Kidney tubule cell (primary cell): Measurements from ENCODE around the gene SLC10A7.

Experiments
- DNase-seq: peaks from one replicate; pipeline ENCODE4 v3.0.0-alpha.2; 2018; ENCODE audit warnings: low spot score

SLC10A7 gene

GRCh38 chr4:146494143-146494542 is 27.6 kb downstream of the SLC10A7 start:
- no peak for DNase-seq

DNA sequence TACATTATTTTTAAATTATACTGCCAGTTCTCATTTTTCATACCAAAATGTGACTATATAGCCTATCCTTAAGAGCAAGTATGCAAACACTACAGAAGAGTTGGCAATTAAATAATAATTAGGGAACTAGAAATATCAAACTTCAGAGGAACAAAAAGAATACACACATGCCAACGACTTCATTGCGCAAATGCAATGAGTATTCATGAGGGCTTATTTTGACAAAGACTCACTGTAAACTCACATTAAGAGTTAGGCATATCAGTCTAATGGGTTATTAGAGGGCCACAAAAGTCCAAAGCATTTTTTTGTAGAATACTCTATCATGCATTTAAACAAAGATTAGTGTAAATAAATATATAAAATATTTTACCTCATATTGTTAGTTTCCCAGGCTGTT is 31.6 kb downstream of the SLC10A7 start:
- no peak for DNase-seq

GRCh38 chr4:146488495-146489174 is 33.1 kb downstream of the SLC10A7 start:
- peak; percentile 20 for DNase-seq

DNA sequence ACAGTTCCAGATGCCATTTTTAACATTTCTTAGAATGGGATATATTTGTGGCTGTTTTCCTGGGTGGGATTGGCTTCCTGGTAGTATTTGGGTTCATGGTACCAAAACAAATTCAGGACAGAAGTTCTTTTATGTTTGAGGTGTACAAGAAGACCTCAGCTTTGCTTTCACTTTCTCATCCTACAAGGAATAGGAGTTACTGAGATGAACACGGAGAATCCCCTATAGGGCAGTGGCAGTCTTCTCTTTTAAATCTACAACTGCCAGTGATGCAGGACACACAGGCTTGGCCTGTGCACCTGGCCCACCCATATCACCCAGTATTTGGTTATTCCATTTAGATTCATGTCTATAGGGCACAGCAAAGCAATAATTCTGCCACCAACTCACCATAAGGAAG is 35.2 kb downstream of the SLC10A7 start:
- no peak for DNase-seq

DNA sequence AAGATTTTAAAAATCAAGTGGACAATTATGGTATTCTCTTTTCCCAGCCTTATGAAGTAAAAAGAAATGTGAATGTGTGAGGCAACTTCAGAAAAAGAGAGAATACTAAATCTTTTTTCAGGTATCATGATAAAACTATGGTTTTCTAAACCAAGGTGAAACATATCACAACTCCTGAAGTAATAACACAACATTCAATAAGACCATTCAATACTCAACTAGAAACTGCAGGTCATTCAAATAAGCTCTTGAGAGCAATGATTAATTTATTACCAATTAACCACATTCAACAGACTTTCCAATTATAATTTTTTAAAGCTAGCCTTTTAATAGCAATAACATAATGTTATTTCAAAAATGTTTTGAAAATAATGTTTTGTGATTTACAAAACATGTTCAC is 35.8 kb downstream of the SLC10A7 start:
- no peak for DNase-seq

GRCh38 chr4:146482788-146483187 is 39.0 kb downstream of the SLC10A7 start:
- DNase-seq: no peak

DNA sequence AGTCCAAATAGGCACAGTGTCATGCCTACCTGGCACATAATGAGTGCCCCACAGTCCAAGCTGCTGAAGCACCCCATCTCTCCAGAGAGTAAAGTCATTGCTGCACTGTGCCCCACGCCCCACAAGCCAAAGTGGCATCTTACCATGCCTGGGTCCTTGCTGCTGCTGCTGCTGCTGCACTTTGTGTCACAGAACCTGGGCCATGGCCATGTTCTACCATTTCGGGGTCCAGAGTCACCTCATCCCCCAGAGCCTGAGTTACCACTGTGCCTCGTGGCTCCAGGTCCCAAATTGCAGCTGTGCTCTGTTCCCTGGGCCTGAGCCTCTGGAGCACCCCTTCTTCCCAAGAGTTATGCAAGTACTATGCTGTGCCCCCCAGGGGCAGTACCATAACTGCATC is 40.5 kb downstream of the SLC10A7 start:
- no peak for DNase-seq

DNA sequence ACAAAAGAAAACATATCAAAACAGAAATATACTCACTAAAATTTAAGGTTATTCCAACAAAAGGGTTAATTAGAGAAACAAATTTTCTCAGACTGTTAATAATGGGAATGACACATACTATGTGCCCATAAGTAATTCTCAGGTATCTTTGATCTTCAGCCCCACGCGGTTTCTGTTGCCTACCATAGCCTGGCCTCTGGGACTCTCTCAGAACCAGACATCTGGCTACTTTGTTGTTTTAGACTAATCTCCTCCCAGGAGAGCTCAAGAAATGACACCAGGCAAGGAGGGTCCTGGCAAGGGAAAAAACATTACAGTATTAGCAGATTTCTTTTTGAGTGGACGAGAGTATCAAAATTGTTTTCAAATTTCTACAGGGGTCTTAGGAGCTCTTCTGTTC is 43.7 kb downstream of the SLC10A7 start:
- no peak for DNase-seq

GRCh38 chr4:146477054-146477453 is 44.7 kb downstream of the SLC10A7 start:
- no peak for DNase-seq

- no peak for DNase-seq
These were observed 49.3 kb downstream of the SLC10A7 start for GRCh38 chr4:146472404-146472803.

DNA sequence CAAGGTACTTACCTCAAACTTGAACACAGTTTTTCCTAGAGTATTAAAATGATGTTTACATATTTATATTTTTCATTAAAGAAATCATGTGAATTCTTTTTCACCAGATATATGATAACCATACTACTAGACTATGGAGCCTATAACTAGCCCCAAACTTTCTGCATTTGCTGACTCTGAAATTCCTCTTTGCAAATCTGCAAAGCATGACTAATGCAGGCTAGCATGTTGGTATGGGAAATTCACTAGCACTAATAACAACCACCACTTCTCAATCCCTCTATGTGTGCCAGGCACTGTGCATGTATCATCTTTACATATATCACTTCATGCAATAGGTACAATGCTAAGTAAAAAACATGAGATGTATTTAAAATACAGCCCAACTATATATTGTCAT is 51.1 kb downstream of the SLC10A7 start:
- DNase-seq: no peak

GRCh38 chr4:146469022-146469421 is 52.7 kb downstream of the SLC10A7 start:
- DNase-seq: peak; percentile 2

DNA sequence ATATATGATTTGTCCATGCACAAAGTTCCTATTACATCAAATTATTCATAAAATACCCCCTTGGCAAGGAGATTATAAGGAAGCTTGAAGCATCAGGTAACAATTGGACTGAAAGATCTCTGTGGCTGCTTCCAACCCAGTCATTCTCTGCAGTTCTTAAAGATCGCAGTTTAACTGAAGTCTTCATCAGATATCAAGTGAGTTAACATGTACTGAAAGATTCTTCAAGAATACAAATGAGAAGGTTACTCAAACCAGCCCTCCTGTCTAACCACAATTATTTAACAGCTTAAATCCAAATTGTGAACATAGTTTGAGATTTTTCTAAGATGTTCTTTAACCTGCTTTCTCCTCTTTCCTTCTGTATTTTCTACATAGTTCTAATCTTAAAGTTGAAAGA is 56.1 kb downstream of the SLC10A7 start:
- DNase-seq: no peak

DNA sequence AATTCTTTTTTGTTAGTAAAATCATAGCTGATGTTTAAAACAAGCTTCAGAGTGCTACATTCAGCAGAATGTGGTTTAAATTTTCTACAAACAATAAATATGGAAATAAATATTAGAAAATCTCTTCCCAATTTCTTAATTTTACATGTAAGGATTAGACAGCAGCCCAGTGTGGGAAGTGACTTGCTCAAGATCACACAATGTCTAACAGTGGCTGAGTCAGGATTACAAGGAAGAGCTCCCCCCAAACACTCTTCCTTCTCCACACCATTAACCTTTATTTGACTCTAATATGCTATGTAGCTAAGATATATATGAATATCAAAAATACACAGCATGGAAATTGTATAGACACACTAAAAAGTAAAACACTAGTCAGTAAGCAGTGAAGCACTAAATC is 59.5 kb downstream of the SLC10A7 start:
- no peak for DNase-seq

DNA sequence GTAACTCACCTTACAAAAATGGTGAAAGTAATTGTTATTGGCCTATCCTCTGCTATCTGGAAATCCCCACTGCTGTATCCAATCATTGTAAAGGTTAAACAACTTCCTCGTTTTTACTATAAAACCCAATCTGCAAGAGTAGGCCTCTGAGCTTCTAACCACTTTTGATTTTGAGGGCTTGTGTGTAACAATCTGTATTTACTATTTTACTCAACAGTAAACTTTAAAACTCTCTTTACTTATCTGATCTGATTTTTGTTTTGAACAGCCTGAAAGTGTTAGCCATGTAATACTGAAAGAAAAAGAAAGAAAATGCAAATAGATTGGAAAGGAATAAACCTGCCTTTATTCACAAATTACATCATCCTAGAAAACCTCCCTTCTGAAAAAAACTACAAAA is 63.1 kb downstream of the SLC10A7 start:
- no peak for DNase-seq

- no peak for DNase-seq
These were observed 65.1 kb downstream of the SLC10A7 start for GRCh38 chr4:146456681-146457080.

DNA sequence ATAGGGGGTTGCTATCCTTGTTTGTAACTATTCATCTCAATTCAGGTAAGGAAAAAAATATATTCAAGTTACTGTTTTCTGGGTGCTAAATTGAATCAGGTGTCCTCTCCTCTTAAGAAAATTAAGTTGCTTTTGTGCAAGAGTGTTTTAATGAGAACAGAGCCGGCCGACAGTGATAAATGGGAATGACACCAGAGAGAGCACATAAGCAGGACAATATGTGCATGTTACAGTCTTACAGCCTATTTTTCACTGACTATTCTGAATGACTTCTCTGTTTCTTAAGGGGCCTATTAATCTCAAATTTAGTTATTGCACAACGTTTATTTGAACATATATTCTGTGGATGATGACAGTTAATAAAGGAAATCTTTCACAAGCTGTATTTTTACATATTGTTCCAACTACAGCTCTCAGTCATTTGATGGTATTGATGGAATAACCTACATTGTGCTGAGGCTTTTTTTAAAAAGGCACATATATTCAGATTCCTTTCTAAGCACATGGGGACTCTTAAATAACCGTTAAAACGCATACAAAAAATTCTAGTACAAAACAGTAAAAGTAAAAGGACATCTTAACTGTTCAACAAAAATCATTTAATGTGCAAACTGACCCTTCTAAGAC is 68.4 kb downstream of the SLC10A7 start:
- no peak for DNase-seq

- DNase-seq: no peak
These were observed 71.2 kb downstream of the SLC10A7 start for GRCh38 chr4:146450524-146450923.

GRCh38 chr4:146446555-146446954 is 75.2 kb downstream of the SLC10A7 start:
- DNase-seq: no peak

GRCh38 chr4:146445198-146446150 is 76.3 kb downstream of the SLC10A7 start:
- no peak for DNase-seq

- no peak for DNase-seq
These were observed 78.2 kb downstream of the SLC10A7 start for GRCh38 chr4:146443525-146443924.

- peak; percentile 41 for DNase-seq
These were observed 78.9 kb downstream of the SLC10A7 start for GRCh38 chr4:146442801-146443200.

DNA sequence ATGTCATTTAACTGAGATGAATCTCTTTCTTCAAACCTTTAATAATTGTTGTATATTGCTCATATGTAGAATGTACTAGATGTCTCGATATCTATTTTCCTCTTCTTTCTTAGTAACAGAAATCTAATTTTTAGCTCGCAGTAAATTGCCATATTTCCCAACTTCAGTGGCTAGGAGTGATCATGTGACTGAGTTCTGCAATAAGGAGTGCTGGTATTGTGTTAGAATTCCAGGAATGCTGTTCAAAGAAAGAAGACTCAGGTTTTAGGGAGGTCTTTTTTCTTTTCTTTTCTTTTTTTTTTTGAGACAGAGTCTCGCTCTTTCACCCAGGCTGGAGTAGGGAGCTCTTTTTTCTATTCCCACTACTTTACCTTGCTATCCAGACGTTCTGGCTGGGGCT is 81.7 kb downstream of the SLC10A7 start:
- no peak for DNase-seq
